MM.1S (cell line): ENCODE data around the gene CMC1.

Experiments used
- CTCF ChIP-seq: fragments of 300-600 bp; sonication (generic); IDR thresholded peaks from 2 replicates; pipeline ENCODE4 v1.5.1; 2016; ENCODE audit warnings: antibody characterized with exemption, low read length, mixed read lengths
- EZH2 ChIP-seq: fragments of 300-600 bp; sonication (generic); optimal IDR thresholded peaks from 2 replicates; pipeline ENCODE3; 2017; ENCODE audit warnings: low read depth, mild to moderate bottlenecking, antibody characterized with exemption, low read length, mixed read lengths

DNA sequence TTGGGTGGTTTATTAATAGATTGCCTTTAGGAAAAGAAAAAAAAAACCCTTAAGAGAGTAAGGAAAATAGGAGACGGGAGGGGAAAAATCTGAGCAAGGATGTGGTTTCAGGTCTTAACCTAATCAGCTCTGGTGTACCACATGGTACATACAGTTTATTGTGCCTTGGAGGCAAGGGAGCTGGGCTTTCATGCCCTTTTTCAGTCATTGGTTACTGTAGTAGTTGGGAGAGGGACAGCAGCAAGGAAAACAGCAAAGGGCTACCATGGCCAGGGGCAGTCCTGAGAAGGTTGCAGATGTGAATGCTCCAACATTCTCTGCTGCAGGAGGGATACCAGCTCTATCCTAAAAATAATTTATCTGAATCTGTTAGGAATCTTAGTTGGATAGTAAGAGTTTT is 5.9 kb downstream of the CMC1 start:
- TF ChIP-seq CTCF (no peak), EZH2 (no peak)
